ENCODE results near the gene CXCR1. TPM values are rescaled to one million over a fixed set of nuclear protein-coding genes. Genes with fewer than 3 reads are reported as not detected.

CXCR1 gene
- polyA plus RNA-seq, 5 donors: 0.04 to 0.13 (median 0.08) TPM; not detected in 2

Other genes starting within 250 kb of the CXCR1 start
- gene TNS1, start 164.0 kb downstream of the CXCR1 start, polyA plus RNA-seq (ENCODE audit: insufficient read depth in 1 of 5, insufficient read length in 5 of 5, low replicate concordance in 1 of 5): 100 to 1,000 TPM; 113 to 196 (median 125) TPM
- under 1 TPM; 0.29 to 0.79 (median 0.34) TPM for gene RUFY4, start 97.7 kb downstream of the CXCR1 start, polyA plus RNA-seq (ENCODE audit: insufficient read depth in 1 of 5, insufficient read length in 5 of 5, low replicate concordance in 1 of 5)
- gene CXCR2, start 40.9 kb downstream of the CXCR1 start, polyA plus RNA-seq (ENCODE audit: insufficient read depth in 1 of 5, insufficient read length in 5 of 5, low replicate concordance in 1 of 5): under 1 TPM; 0.23 to 0.42 (median 0.34) TPM
- 100 to 1,000 TPM; 237 to 268 (median 252) TPM for gene ARPC2, start 50.2 kb upstream of the CXCR1 start, polyA plus RNA-seq (ENCODE audit: insufficient read depth in 1 of 5, insufficient read length in 5 of 5, low replicate concordance in 1 of 5)
- 1 to 10 TPM; 1.1 to 1.9 (median 1.3) TPM for gene GPBAR1, start 94.1 kb upstream of the CXCR1 start, polyA plus RNA-seq (ENCODE audit: insufficient read depth in 1 of 5, insufficient read length in 5 of 5, low replicate concordance in 1 of 5)
- gene AAMP, start 103.2 kb upstream of the CXCR1 start, polyA plus RNA-seq (ENCODE audit: insufficient read depth in 1 of 5, insufficient read length in 5 of 5, low replicate concordance in 1 of 5): 100 to 1,000 TPM in 4 of 5 donors, 10 to 100 TPM in 1; 92.3 to 121 (median 112) TPM
- gene PNKD, start 103.6 kb upstream of the CXCR1 start, polyA plus RNA-seq (ENCODE audit: insufficient read depth in 1 of 5, insufficient read length in 5 of 5, low replicate concordance in 1 of 5): 10 to 100 TPM; 50.1 to 70.8 (median 67.6) TPM
- gene TMBIM1, start 125.5 kb upstream of the CXCR1 start, polyA plus RNA-seq (ENCODE audit: insufficient read depth in 1 of 5, insufficient read length in 5 of 5, low replicate concordance in 1 of 5): 10 to 100 TPM; 65.6 to 79.6 (median 73.4) TPM
- gene CATIP, start 189.9 kb upstream of the CXCR1 start, polyA plus RNA-seq (ENCODE audit: insufficient read depth in 1 of 5, insufficient read length in 5 of 5, low replicate concordance in 1 of 5): 1 to 10 TPM in 4 of 5 donors, under 1 TPM in 1; 0.65 to 4.0 (median 2.2) TPM
- gene SLC11A1, start 215.3 kb upstream of the CXCR1 start, polyA plus RNA-seq (ENCODE audit: insufficient read depth in 1 of 5, insufficient read length in 5 of 5, low replicate concordance in 1 of 5): 1 to 10 TPM in 3 of 5 donors, under 1 TPM in 2; 0.62 to 1.6 (median 1.0) TPM
- 100 to 1,000 TPM; 120 to 176 (median 133) TPM for gene CTDSP1, start 232.9 kb upstream of the CXCR1 start, polyA plus RNA-seq (ENCODE audit: insufficient read depth in 1 of 5, insufficient read length in 5 of 5, low replicate concordance in 1 of 5)